ENCODE results near the gene DOCK2. TPM values are rescaled to one million over a fixed set of nuclear protein-coding genes. Genes with fewer than 3 reads are reported as not detected.

DOCK2 gene
- total and polyA plus RNA-seq, 2 donors (not counting 1 experiment from before 2014, with no cell fraction given), result 1.1 to 8.9 TPM

DNA sequence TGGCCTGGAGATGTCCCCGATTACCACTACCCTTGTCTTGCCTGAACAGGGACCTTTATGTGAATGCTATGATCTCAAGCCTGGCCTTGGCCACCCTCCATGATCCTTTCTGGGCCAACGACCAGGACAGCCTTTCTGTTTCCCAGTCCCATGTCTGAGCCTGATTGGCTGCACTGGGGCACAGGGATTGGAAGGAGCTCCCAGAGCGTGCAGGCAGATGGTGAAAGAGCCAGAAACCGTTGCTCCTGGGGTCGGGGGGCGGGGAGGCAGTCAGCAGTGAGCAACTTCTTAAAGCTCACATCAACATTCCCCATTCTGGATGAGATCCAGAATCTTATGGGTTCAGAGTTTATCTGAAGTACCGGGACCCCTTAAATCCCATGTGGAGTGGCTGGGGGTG lies 258.9 kb downstream of the DOCK2 start:
- H4K20me1 ChIP-seq (ENCODE audit: control insufficient read depth, extremely low read depth, insufficient read depth, low read length), result no peaks in the 10 kb centered on the region
- H3K4me3 ChIP-seq (replicated peaks in 1 of 4; ENCODE audit: control extremely low read depth in 1 of 4, insufficient read depth in 1 of 4, low read depth in 3 of 4, low read length in 4 of 4), result no peak overlapping the region
- no peak overlapping the region for H3K9ac ChIP-seq (ENCODE audit: insufficient read depth, low read length)
- peak; percentile 24 to 73 for DNase-seq (ENCODE audit: low read depth in 2 of 2)
- TF ChIP-seq CTCF (conservative IDR thresholded peaks at IDR 0.05 in 1 of 2, IDR thresholded peaks at IDR 0.05 in 1 of 2; ENCODE audit: low read depth in 1 of 2, low read length in 2 of 2), result no peak
- no peak for TF ChIP-seq EZH2 (IDR thresholded peaks at IDR 0.05; ENCODE audit: low read length, missing control alignments)
- H3K27me3 ChIP-seq (ENCODE audit: control insufficient read depth, insufficient read depth, low read length), result no peaks in the 10 kb centered on the region
- no peaks in the 10 kb centered on the region for H3K36me3 ChIP-seq (ENCODE audit: control insufficient read depth, insufficient read depth, low read length)
- H3K27ac ChIP-seq (ENCODE audit: insufficient read depth, low read length), result no peak overlapping the region
- peaks cover 3% of the 10 kb centered on the region for H3K4me1 ChIP-seq (ENCODE audit: control insufficient read depth, extremely low read depth, insufficient read depth, low read length)
- H3K79me2 ChIP-seq (ENCODE audit: control insufficient read depth, insufficient read depth, low read length), result no peaks in the 10 kb centered on the region
- no peaks in the 10 kb centered on the region for H3K9me3 ChIP-seq (ENCODE audit: control insufficient read depth, insufficient read depth, low read depth, low read length)
- peak overlapping the region; percentile 4 for H2AFZ ChIP-seq (ENCODE audit: low read length)
- H3K4me2 ChIP-seq (ENCODE audit: extremely low read depth, insufficient read depth, low read length), result peak overlapping the region; percentile 56

GRCh38 chr5:169897481-169897880 lies 260.4 kb downstream of the DOCK2 start:
- no peak overlapping the region for H3K4me3 ChIP-seq (replicated peaks in 1 of 4; ENCODE audit: control extremely low read depth in 1 of 4, insufficient read depth in 1 of 4, low read depth in 3 of 4, low read length in 4 of 4)
- no peak for DNase-seq (ENCODE audit: low read depth in 2 of 2)
- no peaks in the 10 kb centered on the region for H3K36me3 ChIP-seq (ENCODE audit: control insufficient read depth, insufficient read depth, low read length)
- no peaks in the 10 kb centered on the region for H4K20me1 ChIP-seq (ENCODE audit: control insufficient read depth, extremely low read depth, insufficient read depth, low read length)
- no peaks in the 10 kb centered on the region for H3K9me3 ChIP-seq (ENCODE audit: control insufficient read depth, insufficient read depth, low read depth, low read length)
- no peaks in the 10 kb centered on the region for H3K79me2 ChIP-seq (ENCODE audit: control insufficient read depth, insufficient read depth, low read length)
- H3K4me2 ChIP-seq (ENCODE audit: extremely low read depth, insufficient read depth, low read length), result no peak overlapping the region
- H3K27ac ChIP-seq (ENCODE audit: insufficient read depth, low read length), result no peak overlapping the region
- no peak overlapping the region for H2AFZ ChIP-seq (ENCODE audit: low read length)
- TF ChIP-seq CTCF (conservative IDR thresholded peaks at IDR 0.05 in 1 of 2, IDR thresholded peaks at IDR 0.05 in 1 of 2; ENCODE audit: low read depth in 1 of 2, low read length in 2 of 2) (no peak), EZH2 (IDR thresholded peaks at IDR 0.05; ENCODE audit: low read length, missing control alignments) (no peak)
- no peaks in the 10 kb centered on the region for H3K27me3 ChIP-seq (ENCODE audit: control insufficient read depth, insufficient read depth, low read length)
- H3K4me1 ChIP-seq (ENCODE audit: control insufficient read depth, extremely low read depth, insufficient read depth, low read length), result peaks cover 3% of the 10 kb centered on the region
- H3K9ac ChIP-seq (ENCODE audit: insufficient read depth, low read length), result no peak overlapping the region

- Histone ChIP-seq H3K4me1 (ENCODE audit: control insufficient read depth, extremely low read depth, insufficient read depth, low read length) (no peaks in the 10 kb centered on the region), H4K20me1 (ENCODE audit: control insufficient read depth, extremely low read depth, insufficient read depth, low read length) (no peaks in the 10 kb centered on the region), H3K36me3 (ENCODE audit: control insufficient read depth, insufficient read depth, low read length) (no peaks in the 10 kb centered on the region), H3K27me3 (ENCODE audit: control insufficient read depth, insufficient read depth, low read length) (no peaks in the 10 kb centered on the region), H3K27ac (ENCODE audit: insufficient read depth, low read length) (no peak overlapping the region), H3K9me3 (ENCODE audit: control insufficient read depth, insufficient read depth, low read depth, low read length) (no peaks in the 10 kb centered on the region), H3K9ac (ENCODE audit: insufficient read depth, low read length) (no peak overlapping the region), H3K79me2 (ENCODE audit: control insufficient read depth, insufficient read depth, low read length) (no peaks in the 10 kb centered on the region), H3K4me2 (ENCODE audit: extremely low read depth, insufficient read depth, low read length) (no peak overlapping the region), H3K4me3 (replicated peaks in 1 of 4; ENCODE audit: control extremely low read depth in 1 of 4, insufficient read depth in 1 of 4, low read depth in 3 of 4, low read length in 4 of 4) (no peak overlapping the region), H2AFZ (ENCODE audit: low read length) (no peak overlapping the region)
- DNase-seq (ENCODE audit: low read depth in 2 of 2), result no peak
- TF ChIP-seq EZH2 (IDR thresholded peaks at IDR 0.05; ENCODE audit: low read length, missing control alignments) (no peak), CTCF (conservative IDR thresholded peaks at IDR 0.05 in 1 of 2, IDR thresholded peaks at IDR 0.05 in 1 of 2; ENCODE audit: low read depth in 1 of 2, low read length in 2 of 2) (no peak)
Observed at GRCh38 chr5:169901896-169902295, 264.8 kb downstream of the DOCK2 start.

Measured in fibroblast of lung (primary cell).